C4-2B (cell line): ENCODE measurements around the gene TYRP1.

Experiments
- CTCF ChIP-seq: fragments of 450-650 bp; conservative IDR thresholded peaks from 2 replicates; pipeline ENCODE4 v1.5.1; 2017; ENCODE audit warnings: mild to moderate bottlenecking
- ZFX ChIP-seq: fragments of 450-650 bp; IDR thresholded peaks from 2 replicates; pipeline ENCODE4 v1.6.1; 2017

- TF ChIP-seq CTCF (no peak), ZFX (no peak)
Observed at GRCh38 chr9:12740845-12741244, 47.7 kb downstream of the TYRP1 start.
